ENCODE measurements around the gene NOL9. TPM values are rescaled to one million over a fixed set of nuclear protein-coding genes. Genes with fewer than 3 reads are reported as not detected.

Gene NOL9
- total and polyA plus RNA-seq, 8 donors = 2.7 to 150 (median 23.5) TPM

- intact Hi-C loops (cut with DNase I; ENCODE audit: low total_unique reads) = no loop called here
- Histone ChIP-seq H3K9me3 (no peaks in the 10 kb centered on the region), H3K27me3 (peaks cover 0 to 54% (median 7%) of the 10 kb centered on the region in 3 donors), H3K4me1 (peaks cover 4 to 13% (median 6%) of the 10 kb centered on the region in 4 donors), H3K4me3 (no peak overlapping the region), H3K27ac (no peak overlapping the region), H3K36me3 (no peaks in the 10 kb centered on the region)
- 76 to 82% (median 79%) methylated on average over 15 to 20 of the region's 20 CpGs for WGBS, 5 donors
- DNase-seq = peak in 1 of 2 donors; percentile 1
- no peak for TF ChIP-seq POLR2AphosphoS5 (IDR thresholded peaks at IDR 0.05)
- no peak for TF ChIP-seq EP300 (IDR thresholded peaks at IDR 0.05)
- no peak for TF ChIP-seq CTCF (IDR thresholded peaks at IDR 0.05)
- TF ChIP-seq POLR2A (IDR thresholded peaks at IDR 0.05) = no peak
Measured at GRCh38 chr1:6503884-6504602, 50.3 kb downstream of the NOL9 start.

GRCh38 chr1:6502000-6502891, 52.1 kb downstream of the NOL9 start:
- WGBS, 5 donors = 54 to 62% (median 61%) methylated on average over 18 to 31 of the region's 31 CpGs
- intact Hi-C loops (cut with DNase I; ENCODE audit: low total_unique reads) = no loop called here
- TF ChIP-seq EP300 (IDR thresholded peaks at IDR 0.05) = no peak
- no peak for TF ChIP-seq POLR2AphosphoS5 (IDR thresholded peaks at IDR 0.05)
- no peak for TF ChIP-seq CTCF (IDR thresholded peaks at IDR 0.05)
- no peak for TF ChIP-seq POLR2A (IDR thresholded peaks at IDR 0.05)
- peaks cover 10 to 27% (median 16%) of the 10 kb centered on the region in 4 donors for H3K4me1 ChIP-seq
- DNase-seq = peak; percentile 53 to 68
- H3K4me3 ChIP-seq = no peak overlapping the region
- H3K27me3 ChIP-seq = peaks cover 0 to 54% (median 3%) of the 10 kb centered on the region in 3 donors
- peak overlapping the region in 1 of 5 donors; percentile 2 for H3K27ac ChIP-seq
- H3K9me3 ChIP-seq = no peaks in the 10 kb centered on the region
- no peaks in the 10 kb centered on the region for H3K36me3 ChIP-seq

GRCh38 chr1:6501279-6501813, 53.0 kb downstream of the NOL9 start:
- H3K9me3 ChIP-seq = no peaks in the 10 kb centered on the region

More at GRCh38 chr1:6501279-6501813, 53.0 kb downstream of the NOL9 start:
- Histone ChIP-seq H3K4me3 (no peak overlapping the region), H3K27ac (peak overlapping the region in 1 of 5 donors; percentile 2), H3K4me1 (peaks cover 18 to 35% (median 23%) of the 10 kb centered on the region in 4 donors), H3K36me3 (no peaks in the 10 kb centered on the region), H3K27me3 (peaks cover 0 to 53% (median 7%) of the 10 kb centered on the region in 3 donors)
- TF ChIP-seq POLR2A (IDR thresholded peaks at IDR 0.05) = no peak
- TF ChIP-seq POLR2AphosphoS5 (IDR thresholded peaks at IDR 0.05) = no peak
- TF ChIP-seq CTCF (IDR thresholded peaks at IDR 0.05) = no peak
- no peak for TF ChIP-seq EP300 (IDR thresholded peaks at IDR 0.05)
- intact Hi-C loops (cut with DNase I; ENCODE audit: low total_unique reads) = no loop called here
- 75 to 85% (median 80%) methylated on average over 10 of the region's 10 CpGs for WGBS, 5 donors
- no peak for DNase-seq

Data from stomach (tissue), 9 donors.